ENCODE measurements around the gene TNNT2.

TNNT2 gene

DNA sequence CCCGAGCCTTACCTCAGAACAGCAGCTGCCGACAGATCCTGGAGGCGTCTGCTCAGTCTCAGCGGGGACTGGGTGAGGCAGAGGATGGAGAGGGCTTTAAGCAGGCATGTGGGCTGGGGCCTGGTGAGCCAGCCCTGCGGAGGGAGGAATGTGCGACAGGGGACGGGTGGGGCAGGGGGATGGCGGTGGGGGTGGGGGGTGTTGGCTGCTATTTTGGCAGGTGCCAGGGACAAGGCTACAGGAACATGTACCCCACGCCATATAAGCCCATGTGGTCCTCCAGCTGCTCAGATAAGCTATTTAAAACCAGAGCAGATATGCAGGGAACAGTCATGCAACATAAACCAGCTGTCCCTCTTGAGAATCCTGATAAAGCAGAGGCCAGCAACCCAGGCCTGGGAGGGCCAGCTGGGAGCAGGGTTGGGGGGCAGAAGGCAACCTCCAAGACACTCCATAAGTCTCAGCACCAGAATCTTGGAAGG, at the start of gene TNNT2:
TSS of gene TNNT2 (minus strand) at position 70 of the 482 bp plus-strand sequence. CDS start 4,426 bp downstream, outside the sequence.
- in situ Hi-C loops (cut with MboI; ENCODE audit: low sequenced_read_pairs): no loop called here

DNA sequence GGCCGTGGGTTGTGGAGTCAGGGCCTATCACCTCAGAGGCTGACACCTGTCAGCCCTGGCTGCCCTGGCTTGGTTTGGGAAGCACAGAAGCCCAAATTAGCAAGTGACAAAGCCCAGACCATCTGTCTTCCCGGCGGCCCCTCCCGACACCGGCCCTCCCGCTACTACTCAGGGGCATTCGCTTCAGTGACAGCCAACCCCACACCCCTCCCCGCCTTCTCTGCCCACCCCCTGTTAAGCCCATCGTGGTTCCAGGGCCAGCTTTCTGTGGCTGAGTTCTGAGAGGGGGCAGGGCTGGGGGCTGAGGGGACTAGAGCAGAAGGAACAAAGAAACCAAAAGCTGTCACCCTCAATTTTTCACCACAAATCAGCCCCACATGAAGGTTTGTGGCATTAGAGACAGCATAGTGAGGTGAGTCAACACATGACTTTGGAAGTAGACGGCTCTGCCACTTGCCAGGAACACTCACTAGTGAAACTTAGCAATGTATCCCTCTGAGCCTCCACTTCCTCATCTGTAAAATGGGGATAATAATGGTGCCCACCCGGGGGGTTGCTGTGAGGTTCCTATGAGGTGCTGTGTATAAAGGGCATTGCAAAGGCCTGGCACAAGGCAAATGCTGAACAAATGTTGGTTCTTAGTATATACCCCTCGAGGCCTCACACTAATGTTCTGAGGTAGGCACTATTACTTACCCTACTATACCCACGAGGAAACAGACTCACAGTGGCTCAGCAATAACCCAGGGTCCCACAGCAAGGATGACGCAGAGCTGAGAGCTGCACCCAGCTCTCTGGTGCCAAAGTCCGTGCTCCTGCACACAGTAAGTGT, 49.2 kb upstream of the TNNT2 start:
- in situ Hi-C loops (cut with MboI; ENCODE audit: low sequenced_read_pairs): no loop called here

DNA sequence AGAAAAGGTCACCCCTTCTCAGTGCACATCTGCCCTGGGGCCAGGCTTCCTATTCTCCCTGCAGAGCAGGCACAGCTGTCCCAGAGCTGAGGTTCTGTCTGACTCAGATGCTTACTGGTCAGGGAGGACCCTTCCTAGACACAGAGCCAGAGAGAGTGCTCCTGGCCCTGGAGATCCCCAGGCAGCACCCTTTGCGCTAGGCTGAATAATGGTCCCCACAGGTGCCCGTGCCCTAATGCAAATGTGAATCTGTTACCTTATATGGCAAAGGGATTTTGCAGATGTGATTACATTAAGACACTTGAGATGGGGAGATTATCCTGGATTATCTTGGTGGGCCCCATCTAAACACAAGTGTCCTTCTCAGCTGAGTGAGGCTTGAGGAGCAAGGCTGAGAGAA, 46.7 kb upstream of the TNNT2 start:
- in situ Hi-C loops (cut with MboI; ENCODE audit: low sequenced_read_pairs): no loop called here

DNA sequence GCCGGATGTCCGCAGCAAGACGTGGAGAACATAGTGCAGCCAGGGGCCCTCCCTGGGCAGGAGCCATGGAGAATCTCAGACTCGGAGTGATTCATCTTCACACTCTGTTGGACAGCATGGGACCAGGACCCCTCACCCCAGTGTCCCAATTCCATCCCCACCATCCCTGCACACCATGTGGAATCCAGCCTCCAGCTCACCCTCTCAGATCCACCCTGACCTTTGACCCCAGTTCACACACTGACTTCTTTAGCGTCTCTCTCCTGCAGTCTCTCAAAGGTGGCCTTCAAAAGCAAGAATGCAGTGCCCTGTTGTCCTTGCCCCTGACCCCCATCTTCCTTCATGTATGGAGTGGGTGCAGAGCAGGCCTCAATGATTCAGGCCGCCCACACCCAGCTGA, 46.2 kb upstream of the TNNT2 start:
- in situ Hi-C loops (cut with MboI; ENCODE audit: low sequenced_read_pairs): no loop called here

DNA sequence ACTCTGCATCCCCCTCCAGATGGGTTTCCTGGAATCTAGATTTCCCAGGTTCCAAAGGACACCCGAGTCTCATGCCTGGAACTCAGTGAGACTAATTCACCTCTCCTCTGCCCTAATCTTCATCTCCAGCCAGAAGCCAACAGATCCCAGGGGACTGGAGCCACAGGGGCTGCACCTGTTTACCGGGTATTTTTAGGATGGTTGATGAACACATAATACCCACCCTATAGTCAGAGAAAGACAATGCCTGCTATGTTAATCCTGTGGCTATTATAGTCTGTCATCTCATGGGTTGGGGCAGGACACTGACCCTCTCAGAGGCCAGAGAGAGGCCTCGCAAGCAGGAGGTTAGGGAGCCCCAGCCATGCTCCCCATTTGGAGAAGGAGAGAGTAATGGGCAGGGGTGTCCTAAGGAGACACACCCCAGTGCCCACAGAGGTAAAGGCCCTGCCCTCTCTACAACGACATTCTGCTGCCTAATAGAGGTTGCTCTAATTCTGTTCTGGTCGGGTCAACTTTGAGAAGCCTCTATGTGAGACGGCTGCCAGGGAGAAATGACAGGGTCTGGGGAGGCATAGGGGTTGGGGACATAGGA, 45.1 kb upstream of the TNNT2 start:
- in situ Hi-C loops (cut with MboI; ENCODE audit: low sequenced_read_pairs): no loop called here

DNA sequence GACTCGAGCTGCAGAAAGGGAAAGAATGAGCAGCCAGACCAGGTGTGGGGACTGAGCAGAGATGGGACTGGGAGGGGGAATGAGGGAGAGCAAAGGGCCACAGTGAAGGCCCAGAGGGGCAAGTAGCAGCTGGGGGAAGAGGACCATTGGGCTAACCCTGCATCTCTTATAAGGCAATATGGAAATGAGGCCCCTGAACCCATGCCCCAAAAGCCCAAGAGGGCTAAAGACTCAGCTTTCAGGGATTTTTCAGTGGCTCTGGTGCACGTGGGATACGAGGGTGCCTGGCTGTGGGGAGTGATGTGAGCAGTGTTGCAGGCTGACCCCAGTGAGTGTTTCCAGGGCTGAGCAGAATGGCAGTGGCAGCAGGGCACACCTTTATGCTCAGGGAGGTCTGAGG, 44.5 kb upstream of the TNNT2 start:
- in situ Hi-C loops (cut with MboI; ENCODE audit: low sequenced_read_pairs): no loop called here

DNA sequence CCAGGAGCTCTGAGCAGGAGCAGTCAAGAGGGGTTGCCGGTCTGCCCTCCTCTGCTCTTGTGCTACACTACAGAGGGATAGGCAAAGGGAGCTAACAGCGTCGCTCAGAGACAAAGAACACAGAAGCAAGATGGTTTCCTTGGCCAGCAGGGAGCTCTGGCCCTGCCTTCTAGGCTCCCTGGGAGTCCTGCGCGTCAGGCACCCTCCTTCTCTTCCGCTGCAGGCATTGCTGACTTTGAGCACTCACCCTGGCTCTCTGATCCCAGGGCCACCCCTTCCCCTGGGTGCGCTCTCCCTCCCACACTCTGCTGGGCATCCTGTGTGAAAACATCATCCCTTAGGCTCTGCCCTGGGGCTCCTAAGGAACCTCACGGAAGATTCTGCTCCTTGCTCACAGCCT, 43.6 kb upstream of the TNNT2 start:
- in situ Hi-C loops (cut with MboI; ENCODE audit: low sequenced_read_pairs): no loop called here

DNA sequence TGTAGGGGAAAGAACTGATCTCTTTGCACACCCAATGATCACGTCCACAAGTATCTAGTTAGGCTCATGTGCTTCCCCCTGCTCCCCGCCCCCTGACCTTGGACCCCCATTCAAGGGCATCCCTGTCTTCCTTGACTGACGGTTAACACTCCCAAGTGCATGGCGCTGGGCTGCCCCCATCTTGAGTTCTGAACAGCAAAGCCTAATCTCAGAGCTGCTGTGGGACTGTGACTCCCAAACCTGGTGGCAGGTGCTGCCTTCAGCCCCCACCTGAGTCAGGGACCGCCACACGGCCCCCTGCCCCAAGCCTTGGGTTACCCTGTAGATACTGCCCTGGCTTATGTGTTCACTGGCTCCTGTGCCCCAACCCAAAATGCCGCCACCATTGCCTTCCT, 43.1 kb upstream of the TNNT2 start:
- in situ Hi-C loops (cut with MboI; ENCODE audit: low sequenced_read_pairs): no loop called here

DNA sequence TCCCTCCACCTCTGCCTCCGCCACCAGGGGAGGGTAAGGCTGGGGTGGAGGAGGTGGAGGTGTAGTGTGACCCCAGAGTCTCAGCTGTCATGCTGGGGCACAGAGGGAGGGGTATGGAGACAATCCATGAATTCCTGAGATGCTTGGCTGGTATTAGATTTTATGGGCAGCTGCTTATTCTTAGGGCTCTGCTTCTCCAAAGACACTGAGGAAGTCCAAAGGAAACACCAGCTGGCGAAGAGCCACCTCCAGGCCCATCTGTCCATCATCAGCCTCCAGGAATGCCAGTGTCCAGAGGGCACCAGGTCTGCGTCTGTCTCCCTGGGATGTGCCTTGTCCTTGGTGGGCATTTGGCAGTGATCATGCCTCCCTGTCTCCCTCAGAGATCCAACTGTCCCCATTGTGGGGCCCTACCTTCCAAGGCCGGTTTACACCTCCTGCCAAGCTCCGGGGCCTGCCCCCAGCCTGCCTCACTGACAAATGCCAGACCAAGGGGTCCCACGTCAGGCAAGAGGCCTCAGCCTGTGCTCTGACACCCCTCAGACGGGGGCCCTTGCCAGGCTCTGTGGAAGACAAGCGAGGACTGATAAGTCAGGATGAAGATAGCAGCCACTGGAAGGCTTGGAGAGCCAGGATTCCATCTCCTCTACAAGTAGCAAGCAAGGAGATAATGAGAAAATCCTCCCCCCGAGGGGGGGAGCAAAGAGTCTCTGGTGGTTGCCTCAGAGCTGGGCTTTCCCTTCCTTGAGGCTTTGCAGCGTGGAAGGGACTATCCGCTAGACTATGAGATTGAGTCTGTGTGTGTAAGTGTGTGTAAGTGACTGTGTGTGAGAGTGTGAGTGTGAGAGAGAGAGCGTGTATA, 42.5 kb upstream of the TNNT2 start:
- in situ Hi-C loops (cut with MboI; ENCODE audit: low sequenced_read_pairs): no loop called here

DNA sequence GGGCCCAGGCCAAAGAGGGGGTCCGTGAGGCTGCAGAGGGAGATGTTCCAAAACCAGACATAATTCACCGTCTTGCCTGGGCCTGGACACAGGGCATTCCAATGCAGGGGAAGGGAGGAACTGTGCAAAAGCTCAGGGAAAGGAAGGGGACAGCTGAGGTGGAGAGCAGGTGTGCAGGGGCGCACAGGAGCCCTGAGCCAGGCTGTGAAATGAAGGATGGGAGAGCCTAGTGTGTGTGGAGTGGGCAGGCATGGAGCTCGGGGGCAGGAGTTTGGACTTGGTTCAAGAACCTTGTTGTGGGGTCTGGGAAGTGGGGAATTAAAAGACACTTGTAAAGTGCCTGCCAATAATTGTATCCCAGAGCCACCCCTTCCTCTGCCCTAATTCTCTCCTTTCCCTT, 41.8 kb upstream of the TNNT2 start:
- in situ Hi-C loops (cut with MboI; ENCODE audit: low sequenced_read_pairs): no loop called here

DNA sequence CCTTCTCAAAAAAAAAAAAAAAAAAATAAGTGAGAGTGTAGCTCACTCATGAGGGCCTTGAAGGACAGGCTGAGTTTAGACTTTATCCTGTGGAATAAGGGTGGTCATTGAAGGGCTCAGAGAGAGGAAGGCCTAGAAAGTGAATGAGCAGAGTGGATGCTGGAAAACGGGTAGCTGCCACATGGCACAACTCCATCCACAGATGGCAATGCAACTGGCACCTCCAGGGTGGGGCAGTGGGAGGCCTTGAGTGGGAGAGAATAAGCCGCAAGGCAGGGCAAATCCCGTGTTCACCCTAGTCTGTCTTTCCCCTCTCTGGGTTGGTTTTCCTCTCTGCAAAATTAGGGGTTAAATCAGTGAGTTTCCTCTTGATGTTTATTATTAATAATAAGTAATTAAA, 41.0 kb upstream of the TNNT2 start:
- in situ Hi-C loops (cut with MboI; ENCODE audit: low sequenced_read_pairs): no loop called here

DNA sequence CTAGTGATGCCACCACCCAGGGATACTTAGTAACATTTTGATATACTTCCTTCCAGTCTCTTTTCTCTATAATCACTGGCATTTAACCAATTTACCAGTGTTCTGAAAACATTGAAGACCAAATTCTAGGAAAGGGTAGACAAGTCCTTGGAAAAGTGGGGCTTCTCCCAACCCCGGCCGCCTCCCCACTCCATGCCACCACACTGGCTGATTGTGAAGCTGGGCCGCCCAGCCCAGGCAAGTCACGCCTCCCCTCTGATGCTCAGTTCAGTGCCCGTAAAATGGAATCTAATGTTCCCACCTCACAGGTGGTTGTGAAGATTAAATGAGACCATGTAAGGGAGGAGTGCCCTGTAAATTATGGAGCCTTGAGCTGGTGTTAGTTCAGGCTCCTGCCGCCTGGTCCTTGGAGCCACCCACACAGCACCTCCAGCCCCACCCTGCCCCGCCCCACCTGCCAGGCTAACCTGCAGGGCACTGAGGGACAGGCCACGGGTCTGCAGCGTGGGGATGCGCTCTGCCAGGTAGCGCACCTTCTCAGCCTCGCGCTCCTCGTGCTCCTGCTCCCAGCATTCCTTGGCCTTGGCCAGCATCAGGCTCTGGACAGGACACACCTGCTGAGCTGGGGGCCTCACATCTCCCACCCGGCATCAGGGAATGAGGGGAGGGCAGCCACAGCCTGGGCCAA, 36.7 kb upstream of the TNNT2 start:
- in situ Hi-C loops (cut with MboI; ENCODE audit: low sequenced_read_pairs): no loop called here

DNA sequence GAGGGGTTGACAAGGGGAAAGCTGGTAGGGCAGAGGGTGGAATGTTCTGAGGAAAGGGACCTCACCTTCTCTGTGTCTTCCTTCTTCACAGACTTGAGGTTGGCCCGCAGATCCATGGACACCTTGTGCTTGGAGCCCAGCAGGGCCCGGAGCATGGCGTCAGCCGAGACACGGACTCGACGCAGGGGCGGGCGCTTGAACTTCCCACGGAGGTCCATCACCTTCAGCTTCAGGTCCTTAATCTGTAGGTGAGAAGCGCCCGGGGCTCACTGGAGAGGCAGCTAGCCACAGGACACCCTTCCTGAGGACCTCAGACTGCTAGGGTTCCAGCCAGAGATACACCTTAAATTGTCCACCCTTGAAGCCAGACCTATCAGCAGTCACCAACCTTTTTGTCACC, 33.8 kb upstream of the TNNT2 start:
- in situ Hi-C loops (cut with MboI; ENCODE audit: low sequenced_read_pairs): no loop called here

DNA sequence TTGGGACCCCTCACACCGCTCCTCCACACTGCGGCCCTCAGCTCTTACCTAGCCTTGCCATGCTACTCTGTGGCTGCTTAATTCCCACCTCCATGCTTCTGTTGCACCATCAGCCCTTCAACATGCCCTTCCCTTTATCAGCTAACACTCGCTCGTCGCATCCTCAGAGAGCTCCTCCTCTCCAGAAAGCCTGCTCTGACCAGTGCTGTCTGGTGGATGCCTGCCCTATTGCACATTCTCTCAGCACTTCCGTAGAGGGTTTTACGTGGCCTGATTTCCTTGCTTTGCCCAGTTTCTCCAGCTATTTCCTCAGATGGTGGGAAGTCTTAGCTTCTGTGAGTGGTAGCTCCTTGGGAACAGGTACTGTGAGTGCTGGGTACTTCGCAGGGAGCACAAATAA, 32.0 kb upstream of the TNNT2 start:
- in situ Hi-C loops (cut with MboI; ENCODE audit: low sequenced_read_pairs): no loop called here

DNA sequence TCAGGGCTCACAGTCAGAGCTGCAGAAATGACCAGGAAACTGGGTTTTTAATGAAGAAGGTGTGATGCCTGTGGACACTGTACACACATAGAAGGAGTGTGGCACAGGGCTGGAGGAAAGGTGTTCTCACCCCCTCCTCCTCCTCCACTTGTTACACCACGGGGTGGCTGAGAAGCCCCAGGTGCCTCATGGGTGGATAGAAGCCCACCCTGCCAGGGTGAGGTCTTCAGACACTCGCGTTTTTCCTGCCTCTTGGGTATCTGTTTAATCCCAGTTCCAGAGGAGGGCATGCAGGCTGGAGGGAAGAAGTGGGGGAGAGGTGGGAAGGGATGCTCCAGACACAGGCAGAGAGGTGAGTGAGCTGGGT, 31.3 kb upstream of the TNNT2 start:
- in situ Hi-C loops (cut with MboI; ENCODE audit: low sequenced_read_pairs): no loop called here

DNA sequence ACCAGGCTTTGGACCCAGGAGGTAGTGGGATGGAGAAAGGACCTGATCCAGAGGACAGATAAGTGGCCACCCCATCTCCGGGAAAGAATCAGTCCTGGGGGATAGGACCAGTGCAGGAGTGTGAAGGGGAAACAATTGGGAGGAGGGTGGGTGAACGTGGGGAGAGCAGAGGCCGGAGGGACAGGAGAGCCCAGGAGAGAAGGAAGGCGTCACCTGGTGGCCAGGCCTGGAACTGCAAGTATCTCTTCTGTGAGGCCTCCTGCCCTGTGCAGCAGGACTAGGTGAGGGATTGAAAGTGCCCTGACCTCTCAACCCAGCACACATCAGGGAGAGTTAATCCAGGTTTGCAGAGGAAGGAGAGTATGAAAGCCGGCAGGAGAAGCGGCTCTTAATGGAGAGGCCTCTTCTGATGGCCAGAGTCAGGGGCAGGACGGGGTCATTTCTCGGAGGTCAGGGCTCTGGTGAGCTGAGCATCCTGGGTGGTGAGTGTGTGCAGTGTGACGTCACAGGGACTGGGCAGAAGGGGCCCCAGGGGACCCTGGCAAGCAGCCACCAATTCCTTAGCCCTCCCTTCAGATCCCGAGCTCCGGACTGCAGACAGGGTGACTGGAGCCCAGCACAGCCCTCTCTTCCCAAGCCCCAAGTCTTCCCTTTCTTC, 30.8 kb upstream of the TNNT2 start:
- in situ Hi-C loops (cut with MboI; ENCODE audit: low sequenced_read_pairs): no loop called here

DNA sequence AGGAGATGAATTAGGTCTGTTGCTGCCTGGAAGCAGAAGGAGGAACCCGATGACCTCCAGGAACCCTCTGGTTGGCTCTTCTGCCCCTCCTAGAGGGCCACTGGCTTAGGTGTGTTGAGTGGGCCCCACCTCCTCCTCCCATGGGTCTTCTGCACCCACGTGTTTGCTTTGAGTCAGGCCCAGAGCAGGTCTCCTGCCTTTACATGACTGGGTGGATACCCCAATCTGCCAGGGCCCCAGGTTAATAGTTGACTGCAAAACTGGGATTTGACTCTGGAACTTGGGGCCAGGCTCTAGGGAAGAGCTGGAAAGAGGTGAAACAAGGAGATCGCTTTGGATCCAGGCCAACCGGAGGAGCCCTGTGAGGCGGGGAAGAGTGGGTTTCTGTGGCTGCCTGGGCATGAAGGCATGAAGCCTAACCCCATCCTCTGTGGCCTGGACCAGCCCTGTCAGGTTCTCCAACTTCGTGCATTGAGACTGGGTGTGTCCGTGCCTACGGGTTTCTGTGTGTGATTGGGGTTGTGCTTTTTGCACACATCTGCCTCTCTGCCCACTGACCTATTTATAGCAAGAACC, 29.4 kb upstream of the TNNT2 start:
- in situ Hi-C loops (cut with MboI; ENCODE audit: low sequenced_read_pairs): no loop called here

DNA sequence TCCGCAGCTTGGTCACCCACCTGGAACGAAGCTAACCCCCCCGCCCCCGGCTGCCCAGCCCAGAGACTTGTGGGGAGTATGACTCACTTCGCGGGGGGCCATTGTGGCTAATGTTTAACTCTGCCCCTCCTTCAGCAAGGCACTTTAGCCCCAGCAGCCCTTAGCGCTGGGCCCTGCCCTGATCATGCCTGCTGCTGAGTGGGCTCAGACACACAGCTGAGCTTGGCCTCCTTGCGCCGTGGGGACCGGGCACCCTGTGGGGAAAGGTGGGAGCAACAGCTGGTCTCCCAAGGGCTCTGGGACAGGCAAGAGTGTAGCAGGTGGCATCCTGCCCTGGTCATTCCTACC, 28.0 kb upstream of the TNNT2 start:
- in situ Hi-C loops (cut with MboI; ENCODE audit: low sequenced_read_pairs): no loop called here

DNA sequence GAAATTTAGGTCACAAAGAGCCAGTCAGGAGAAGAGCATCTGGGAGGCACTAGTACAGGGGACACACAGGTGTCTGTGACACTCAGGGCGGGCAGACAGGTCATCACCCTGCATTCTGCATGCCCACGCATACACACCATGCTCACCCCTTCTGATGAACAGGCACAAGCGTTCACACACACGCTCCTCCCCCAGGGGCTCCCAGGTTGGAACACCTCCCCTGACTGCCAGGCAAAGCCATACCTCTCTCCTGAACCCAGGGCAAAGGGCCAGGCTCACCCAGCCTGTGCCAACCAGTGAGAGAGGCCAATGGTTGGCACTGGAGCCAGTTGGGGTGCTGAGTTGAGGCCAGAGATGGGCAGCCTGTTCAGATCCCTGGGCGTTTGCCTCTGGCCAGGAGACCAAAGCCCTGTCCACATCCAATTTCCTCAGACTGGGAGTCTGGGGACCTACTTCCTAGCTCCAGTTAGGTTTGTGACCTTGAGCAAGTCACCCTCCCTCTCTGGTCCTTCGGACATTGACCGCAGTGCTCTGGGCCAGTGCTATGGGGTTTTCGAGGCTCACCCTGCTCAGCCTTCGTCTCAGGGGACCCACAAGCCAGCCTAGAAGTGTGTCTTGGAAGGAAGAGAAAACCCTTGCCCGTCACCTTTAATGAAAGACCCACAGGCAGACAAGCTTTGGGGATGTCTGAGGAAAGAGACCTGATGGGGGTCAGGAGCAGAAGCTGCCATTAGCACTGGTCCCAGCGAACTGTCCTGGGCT, 27.4 kb upstream of the TNNT2 start:
- in situ Hi-C loops (cut with MboI; ENCODE audit: low sequenced_read_pairs): no loop called here

DNA sequence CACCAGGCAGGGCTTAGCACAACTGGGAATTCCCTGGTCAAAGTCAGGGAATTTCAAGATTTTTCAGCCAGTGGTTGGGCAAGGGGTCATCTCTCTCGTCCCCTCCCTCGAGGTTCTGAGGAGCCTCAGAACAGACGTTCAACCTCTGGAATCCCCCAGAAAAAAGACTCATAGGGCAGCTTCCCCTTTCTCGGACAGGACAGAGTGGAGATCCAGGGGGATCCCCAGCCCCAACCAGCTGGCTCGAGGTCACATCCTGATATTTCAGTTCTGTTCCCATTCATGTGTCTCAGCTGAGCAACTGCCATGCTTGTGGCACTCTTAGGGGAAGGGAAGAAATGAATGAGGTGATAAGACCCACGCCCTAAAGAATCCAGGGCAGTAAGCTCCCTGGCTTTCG, 26.6 kb upstream of the TNNT2 start:
- in situ Hi-C loops (cut with MboI; ENCODE audit: low sequenced_read_pairs): no loop called here
